ENCODE measurements around the gene ATF2.

The ATF2 gene

GRCh38 chr2:175167792-175168563, at the start of gene ATF2:
ATF2 (minus strand) TSS chr2:175168203; CDS start chr2:175136443, 31,760 bp downstream.
- peak; percentile 88 to 97 (median 96) for DNase-seq (ENCODE audit: low read depth in 3 of 3)

- DNase-seq (ENCODE audit: low read depth in 3 of 3) = no peak
Observed at GRCh38 chr2:175207741-175208438, 39.9 kb upstream of the ATF2 start.

GRCh38 chr2:175206866-175207265, 38.9 kb upstream of the ATF2 start:
- DNase-seq (ENCODE audit: low read depth in 3 of 3) = no peak

- no peak for DNase-seq (ENCODE audit: low read depth in 3 of 3)
Observed at GRCh38 chr2:175205523-175205922, 37.5 kb upstream of the ATF2 start.

- DNase-seq (ENCODE audit: low read depth in 3 of 3) = peak; percentile 6 to 7 (median 6)
Observed at GRCh38 chr2:175203621-175204496, 35.9 kb upstream of the ATF2 start.

- DNase-seq (ENCODE audit: low read depth in 3 of 3) = no peak
Observed at GRCh38 chr2:175195012-175195411, 27.0 kb upstream of the ATF2 start.

- DNase-seq (ENCODE audit: low read depth in 3 of 3) = no peak
Observed at GRCh38 chr2:175188761-175189160, 20.8 kb upstream of the ATF2 start.

GRCh38 chr2:175187378-175187777, 19.4 kb upstream of the ATF2 start:
- DNase-seq (ENCODE audit: low read depth in 3 of 3) = no peak

- DNase-seq (ENCODE audit: low read depth in 3 of 3) = no peak
Observed at GRCh38 chr2:175183674-175184073, 15.7 kb upstream of the ATF2 start.

GRCh38 chr2:175181877-175182308, 13.9 kb upstream of the ATF2 start:
- no peak for DNase-seq (ENCODE audit: low read depth in 3 of 3)

GRCh38 chr2:175181104-175181876, 13.3 kb upstream of the ATF2 start, which contains the start of gene ATP5MC3:
ATP5MC3 (minus strand) TSS chr2:175181710; CDS start chr2:175181393, 317 bp downstream.
- peak; percentile 83 to 87 (median 84) for DNase-seq (ENCODE audit: low read depth in 3 of 3)

GRCh38 chr2:175180701-175181103, 12.7 kb upstream of the ATF2 start:
- DNase-seq (ENCODE audit: low read depth in 3 of 3) = peak in 2 of 3 experiments; percentile 20 to 42

- DNase-seq (ENCODE audit: low read depth in 3 of 3) = no peak
Observed at GRCh38 chr2:175176624-175177023, 8.6 kb upstream of the ATF2 start.

- no peak for DNase-seq (ENCODE audit: low read depth in 3 of 3)
Observed at GRCh38 chr2:175175896-175176295, 7.9 kb upstream of the ATF2 start.

GRCh38 chr2:175175320-175175719, 7.3 kb upstream of the ATF2 start:
- no peak for DNase-seq (ENCODE audit: low read depth in 3 of 3)

GRCh38 chr2:175170659-175171304, 2.8 kb upstream of the ATF2 start:
- no peak for DNase-seq (ENCODE audit: low read depth in 3 of 3)

GRCh38 chr2:175169191-175169590, 1.2 kb upstream of the ATF2 start:
- DNase-seq (ENCODE audit: low read depth in 3 of 3) = no peak

- no peak for DNase-seq (ENCODE audit: low read depth in 3 of 3)
Observed at GRCh38 chr2:175168564-175168945, 552 bp upstream of the ATF2 start.

GRCh38 chr2:175167076-175167791, 769 bp downstream of the ATF2 start:
- DNase-seq (ENCODE audit: low read depth in 3 of 3) = peak in 2 of 3 experiments; percentile 4 to 6

- no peak for DNase-seq (ENCODE audit: low read depth in 3 of 3)
Observed at GRCh38 chr2:175166216-175166824, 1.7 kb downstream of the ATF2 start.

All from stimulated activated CD4-positive, alpha-beta T cell treated with anti-CD3 and anti-CD28 coated beads, TNF-alpha, amount 100 ng/mL, for 4 hours (primary cell).